K562 (cell line): ENCODE data around the gene PRKAR1A. TPM values are rescaled to one million over a fixed set of nuclear protein-coding genes. Genes with fewer than 3 reads are reported as not detected.

Experiments used
- ATAC-seq: fragments of 200-7000 bp; cut with Tn5 transposase; 3 replicates; pipeline ENCODE4 v1.9.1; 2020; ENCODE audit warnings: moderate library complexity
- BruUV-seq: library from RNA; stranded (reverse); fragments of 400-500 nt; replicated peaks from 2 replicates; lab custom pipeline; 2021; lab: Mats Ljungman, UMichigan
- CTCF ChIA-PET: fragments of 300-600 bp; formaldehyde crosslinking; extraction: SDS; loops from one replicate; lab custom pipeline; 2021; ENCODE audit warnings: low intra/inter-chr PET ratio; lab: Yijun Ruan, JAX
- POLR2A ChIA-PET: fragments of 300-600, 350-650 bp; sonication (Branson Sonifier 250); formaldehyde crosslinking; extraction: SDS; loops from one replicate; lab custom pipeline; 2021; ENCODE audit warnings: antibody characterized with exemption, inconsistent platforms; lab: Yijun Ruan, JAX
- DNase-seq, 4 experiments: peaks; one replicate each; pipeline versions ENCODE4 v3.0.0 to v3.0.0-alpha.2; 2011 to 2018; ENCODE audit warnings: low spot score in 3 of 4, mixed read lengths in 3 of 4; ENCODE audit errors: extremely low read depth in 1 of 4
- FAIRE-seq: peaks from 2 replicates; lab custom pipeline; 2011; peaks lifted over from hg19 to GRCh38; lab: Jason Lieb, UNC
- H2AFZ ChIP-seq: 2 replicates; pipeline ENCODE4 v1.6.0; 2011; ENCODE audit warnings: low read depth, low read length, control low read depth, inconsistent platforms
- H3K27ac ChIP-seq: fragments of 200-600 bp; 3 replicates; pipeline ENCODE4 v1.8.0; 2011; ENCODE audit warnings: low read depth, mild to moderate bottlenecking, control low read depth, inconsistent platforms, low read length, moderate library complexity, mixed read lengths; ENCODE audit errors: extremely low read depth
- H3K27me3 ChIP-seq, 2 experiments: fragments of 300-600 bp in 1 of 2; 2 replicates in 1 of 2; 3 replicates in 1 of 2; pipeline versions ENCODE4 v1.6.0 to v1.8.0; 2011; ENCODE audit warnings: inconsistent platforms in 2 of 2, low read length in 2 of 2, mild to moderate bottlenecking in 1 of 2, mixed read lengths in 1 of 2, moderate library complexity in 1 of 2; ENCODE audit not compliant: control insufficient read depth in 2 of 2, insufficient read depth in 2 of 2
- H3K36me3 ChIP-seq: fragments of 300-600 bp; 3 replicates; pipeline ENCODE4 v1.8.0; 2011; ENCODE audit warnings: mild to moderate bottlenecking, low read length, inconsistent platforms; ENCODE audit not compliant: control insufficient read depth, insufficient read depth
- H3K4me1 ChIP-seq, 2 experiments: fragments of 200-600 bp in 1 of 2; replicated peaks in 1 of 2; 2 replicates in 1 of 2; 3 replicates in 1 of 2; pipeline versions ENCODE4 v1.5.1 to v1.8.0; 2011; ENCODE audit warnings: inconsistent platforms in 2 of 2, low read length in 2 of 2, mild to moderate bottlenecking in 1 of 2, mixed read lengths in 1 of 2, moderate library complexity in 1 of 2; ENCODE audit not compliant: control insufficient read depth in 2 of 2, insufficient read depth in 2 of 2
- H3K4me2 ChIP-seq: 2 replicates; pipeline ENCODE4 v1.6.1; 2011; ENCODE audit warnings: low read length, control low read depth, inconsistent platforms, mixed read lengths; ENCODE audit not compliant: insufficient read depth
- H3K4me3 ChIP-seq: fragments of 200-600 bp; sonication (generic), shearing (Covaris generic); 2 replicates; pipeline ENCODE4 v1.5.1; 2016; ENCODE audit warnings: control low read depth, inconsistent platforms
- H3K79me2 ChIP-seq: fragments of 200-600 bp; 3 replicates; pipeline ENCODE4 v1.8.0; 2011; ENCODE audit warnings: low read length, inconsistent platforms; ENCODE audit not compliant: control insufficient read depth, insufficient read depth
- H3K9ac ChIP-seq, 2 experiments: 2 replicates each; pipeline versions ENCODE4 v1.6.0 to v1.6.1; 2011; ENCODE audit warnings: low read depth in 2 of 2, low read length in 2 of 2, control low read depth in 1 of 2, inconsistent platforms in 1 of 2, mild to moderate bottlenecking in 1 of 2, mixed read lengths in 1 of 2; ENCODE audit not compliant: insufficient read depth in 1 of 2
- H3K9me1 ChIP-seq: one replicate; pipeline ENCODE4 v1.6.0; 2011; ENCODE audit warnings: inconsistent platforms, mild to moderate bottlenecking, low read length, moderate library complexity; ENCODE audit not compliant: control insufficient read depth, insufficient read depth
- H3K9me3 ChIP-seq: replicated peaks from 2 replicates; pipeline ENCODE4 v1.5.1; 2011; ENCODE audit warnings: low read depth, low read length, inconsistent platforms; ENCODE audit not compliant: control insufficient read depth, insufficient read depth
- H4K20me1 ChIP-seq: replicated peaks from 2 replicates; pipeline ENCODE4 v1.6.1; 2011; ENCODE audit warnings: low read length, inconsistent platforms, mixed read lengths; ENCODE audit not compliant: control insufficient read depth, insufficient read depth
- BRF2 ChIP-seq: IDR thresholded peaks from 3 replicates; pipeline ENCODE4 v1.6.1; 2011; ENCODE audit warnings: borderline replicate concordance, mild to moderate bottlenecking; ENCODE audit not compliant: insufficient read length, insufficient read depth
- JUNB ChIP-seq: fragments of 450-650 bp; formaldehyde crosslinking; conservative IDR thresholded peaks from 2 replicates; pipeline ENCODE4 v1.4.0; 2020; ENCODE audit warnings: mild to moderate bottlenecking
- MEIS2 ChIP-seq: fragments of 450-650 bp; IDR thresholded peaks from 2 replicates; pipeline ENCODE4 v1.6.1; 2014; ENCODE audit warnings: mild to moderate bottlenecking; ENCODE audit not compliant: partially characterized antibody
- NR2C2 ChIP-seq, 2 experiments: fragments of 200-800 bp in 1 of 2; sonication (Bioruptor generic) in 1 of 2; sonication (generic) in 1 of 2; formaldehyde crosslinking in 1 of 2; IDR thresholded peaks; 2 replicates each; pipeline versions ENCODE4 v1.6.1 to v1.8.0; 2016 to 2022; ENCODE audit warnings: mild to moderate bottlenecking in 1 of 2, missing compliant biosample characterization in 1 of 2, missing genetic modification characterization in 1 of 2, missing genetic modification reagents in 1 of 2
- PBX2 ChIP-seq, 2 experiments: IDR thresholded peaks in 1 of 2; conservative IDR thresholded peaks in 1 of 2; 2 replicates each; pipeline ENCODE4 v1.6.1; 2016; ENCODE audit warnings: low read depth in 2 of 2, mild to moderate bottlenecking in 1 of 2, missing compliant biosample characterization in 1 of 2, missing genetic modification characterization in 1 of 2, moderate library complexity in 1 of 2
- PKNOX1 ChIP-seq: fragments of 450-650 bp; IDR thresholded peaks from 2 replicates; pipeline ENCODE4 v1.6.1; 2016
- ZNF165 ChIP-seq: fragments of 250-450 bp; sonication (Bioruptor Pico); IDR thresholded peaks from 2 replicates; pipeline ENCODE4 v1.4.0; 2020; ENCODE audit warnings: borderline replicate concordance
- ZNF41 ChIP-seq: fragments of 250-450 bp; sonication (Bioruptor Pico); conservative IDR thresholded peaks from 2 replicates; pipeline ENCODE4 v1.4.0; 2020; ENCODE audit warnings: mild to moderate bottlenecking
- WGBS: fragments of 100-300 bp; shearing (Covaris generic); methylation state at CpG from one replicate; pipeline ENCODE4 v1.1.6; 2016; ENCODE audit warnings: low coverage, mixed read lengths; ENCODE audit not compliant: insufficient coverage; ENCODE audit errors: missing lambda C conversion rate; 5-methylcytosine and 5-hydroxymethylcytosine counted together
- in situ Hi-C: fragments of 300-500 bp; cut with MboI; formaldehyde crosslinking; loops from 4 replicates; pipeline ENCODE4 v1.15.0; 2018; ENCODE audit warnings: inconsistent platforms, mixed read lengths
- intact Hi-C: fragments of 100-400 bp; cut with micrococcal nuclease; formaldehyde crosslinking; loops from 2 replicates; pipeline ENCODE4 v1.14.2; 2022
- polyA plus RNA-seq, 8 experiments: library from polyadenylated mRNA; depleted of rRNA in 4 of 8; stranded (reverse) in 5 of 8; unstranded in 3 of 8; fragments of >200 nt; fragmentation: Nextera tagmentation in 2 of 8; fragmentation: Illumina TruSeq in 1 of 8; extraction: Ambion mirVana in 2 of 8; extraction: Trizol in 1 of 8; gene quantifications; 2 replicates each; pipeline versions ENCODE4 v1.2.1 to v1.2.3, GENCODE V29; 2011 to 2014; ENCODE audit warnings: inconsistent platforms in 1 of 8, missing spikeins in 1 of 8
- total RNA-seq, 7 experiments: library from RNA; depleted of rRNA in 6 of 7; stranded (reverse); fragments of >200 nt in 6 of 7; fragmentation: Illumina TruSeq in 2 of 7; extraction: Trizol in 2 of 7; gene quantifications; 2 replicates each; pipeline versions ENCODE4 v1.2.1 to v1.2.3, GENCODE V29; 2011 to 2021; ENCODE audit warnings: low replicate concordance in 1 of 7

The PRKAR1A gene
- total and polyA plus RNA-seq, 9 of the 15 experiments (the other 6 are each of a cell fraction or from before 2014, with no cell fraction given): 15.0 to 95.6 (median 67.5) TPM

- Histone ChIP-seq H2AFZ (peak overlapping the region; percentile 62), H3K9me3 (no peaks in the 10 kb centered on the region), H3K9ac (no peak overlapping the region), H3K79me2 (peaks cover 22% of the 10 kb centered on the region), H3K4me1 (peaks cover 0 to 7% of the 10 kb centered on the region in 2 experiments; a peak in 4 of 5 replicates), H3K27ac (no peak overlapping the region), H3K4me3 (no peak overlapping the region), H3K4me2 (no peak overlapping the region), H3K36me3 (no peaks in the 10 kb centered on the region), H3K9me1 (no peaks in the 10 kb centered on the region), H4K20me1 (no peaks in the 10 kb centered on the region), H3K27me3 (no peaks in the 10 kb centered on the region)
- BruUV-seq: no TSS peak
- ChIA-PET POLR2A (interaction anchor here (1.3 kb wide), 1 partner anchor 10 kb away, joined by 3 read pairs; no protein-coding TSS in a partner anchor), CTCF (no interaction called here)
- ATAC-seq: no peak
- no peak for FAIRE-seq
- TF ChIP-seq PBX2 (CRISPR knock-in tag; IDR thresholded peaks at IDR 0.05; ENCODE audit: low read depth): peak; percentile 42; the same call in 1 of the 2 replicates
- TF ChIP-seq PBX2 (tag; conservative IDR thresholded peaks at IDR 0.05; ENCODE audit: low read depth): peak; percentile 63
- no peak for TF ChIP-seq ZNF41 (CRISPR knock-in tag)
- TF ChIP-seq MEIS2: peak; percentile 54
- no peak for TF ChIP-seq NR2C2 (CRISPR knock-in tag; IDR thresholded peaks at IDR 0.05)
- TF ChIP-seq NR2C2 (tag; IDR thresholded peaks at IDR 0.05): 0 out of 2 replicates have a peak, but pooled peaks have one; percentile 16
- TF ChIP-seq PKNOX1: peak; percentile 93
- TF ChIP-seq ZNF165 (CRISPR knock-in tag): no peak
- no peak for TF ChIP-seq BRF2
- no peak for TF ChIP-seq JUNB
- DNase-seq: peak in 1 of 4 experiments; percentile 19
- in situ Hi-C loops (no loop called here), intact Hi-C loops (no loop called here)
- WGBS: 52% methylated on average over 9 of the region's 9 CpGs
Observed at GRCh38 chr17:68509141-68510057, 2.8 kb upstream of the PRKAR1A start.
